HG03469 (cell line): ENCODE results near the gene DNASE1L1.
"Not testable (repeated sequence)": the region's sequence is repeated elsewhere in the genome, so short reads cannot be mapped to it uniquely, and the experiment has no call there.

Experiments used
- ATAC-seq: cut with Tn5 transposase; IDR thresholded peaks from one replicate; pipeline ENCODE4 v1.9.1; 2021; ENCODE audit warnings: mild to moderate bottlenecking, moderate library complexity, moderate number of reproducible peaks; ENCODE audit not compliant: unreplicated experiment

DNASE1L1 gene

GRCh38 chrX:154408659-154409221 is 314 bp downstream of the DNASE1L1 start:
- ATAC-seq: no peak

- ATAC-seq: no peak
These were observed 4.3 kb downstream of the DNASE1L1 start for GRCh38 chrX:154404625-154405192.

GRCh38 chrX:154403858-154404257 is 5.2 kb downstream of the DNASE1L1 start:
- ATAC-seq: no peak

- ATAC-seq: no peak
These were observed 5.9 kb downstream of the DNASE1L1 start for GRCh38 chrX:154403192-154403591.

GRCh38 chrX:154402622-154403127 is 6.4 kb downstream of the DNASE1L1 start:
- ATAC-seq: no peak

- ATAC-seq: no peak
These were observed 7.0 kb downstream of the DNASE1L1 start for GRCh38 chrX:154401918-154402621.

GRCh38 chrX:154401045-154401799 is 7.8 kb downstream of the DNASE1L1 start:
- no peak for ATAC-seq

- ATAC-seq: not testable (repeated sequence)
These were observed 8.7 kb downstream of the DNASE1L1 start for GRCh38 chrX:154400369-154400817.

GRCh38 chrX:154399527-154400368 is 9.3 kb downstream of the DNASE1L1 start:
- no peak for ATAC-seq

- ATAC-seq: no peak
These were observed 10.2 kb downstream of the DNASE1L1 start for GRCh38 chrX:154398668-154399526.

GRCh38 chrX:154397888-154398667 is 11.0 kb downstream of the DNASE1L1 start, which contains the start of gene RPL10:
RPL10 (plus strand) TSS chrX:154398377; CDS start chrX:154398520, 143 bp downstream.
- ATAC-seq: peak; percentile 77

GRCh38 chrX:154396973-154397887 is 11.8 kb downstream of the DNASE1L1 start:
- no peak for ATAC-seq

GRCh38 chrX:154396363-154396762 is 12.7 kb downstream of the DNASE1L1 start:
- not testable (repeated sequence) for ATAC-seq

GRCh38 chrX:154389812-154390747 is 19.0 kb downstream of the DNASE1L1 start:
- ATAC-seq: peak; percentile 55

- ATAC-seq: not testable (repeated sequence)
These were observed 20.4 kb downstream of the DNASE1L1 start for GRCh38 chrX:154388649-154389048.

GRCh38 chrX:154388094-154388493 is 21.0 kb downstream of the DNASE1L1 start:
- not testable (repeated sequence) for ATAC-seq
